ENCODE measurements around the gene TXNDC5.

DNA sequence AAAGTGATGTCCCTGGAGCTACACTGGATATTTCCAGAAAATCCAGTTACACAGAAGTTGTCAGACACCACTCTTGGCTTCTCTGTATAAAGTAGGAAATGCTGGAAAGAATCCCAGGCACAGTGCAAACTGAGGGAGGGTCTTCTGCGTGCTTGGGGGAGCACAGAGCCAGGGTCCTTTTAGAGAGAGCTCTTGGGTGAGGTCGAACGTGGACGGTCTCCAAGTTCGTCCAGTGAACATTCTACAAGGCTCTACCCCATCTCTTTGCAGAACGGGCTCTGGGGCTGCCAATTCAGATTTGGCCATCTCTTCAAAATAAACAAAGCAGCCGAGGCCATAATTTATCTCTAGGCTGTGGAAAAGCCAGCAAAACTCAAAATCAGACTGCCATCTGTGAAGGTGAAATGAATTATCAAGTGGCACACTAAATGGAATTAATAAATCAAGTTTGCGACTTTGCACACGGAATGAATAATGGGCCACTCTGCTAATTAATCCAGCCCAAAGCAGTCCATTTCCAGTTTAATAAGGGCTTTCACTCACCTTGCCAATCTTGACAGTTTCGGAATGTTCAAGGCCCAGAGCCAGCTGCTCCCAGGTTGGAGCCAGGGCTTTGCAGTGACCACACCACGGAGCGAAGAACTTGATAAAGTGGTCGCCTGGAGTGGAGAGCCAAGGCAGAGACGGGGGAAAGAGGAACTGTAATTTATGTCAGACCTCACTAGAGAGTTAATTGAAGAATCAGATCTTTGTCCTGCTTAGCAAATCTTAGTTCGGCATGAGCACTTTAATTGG, 19.3 kb downstream of the TXNDC5 start:
- TF ChIP-seq, protein P1, sequence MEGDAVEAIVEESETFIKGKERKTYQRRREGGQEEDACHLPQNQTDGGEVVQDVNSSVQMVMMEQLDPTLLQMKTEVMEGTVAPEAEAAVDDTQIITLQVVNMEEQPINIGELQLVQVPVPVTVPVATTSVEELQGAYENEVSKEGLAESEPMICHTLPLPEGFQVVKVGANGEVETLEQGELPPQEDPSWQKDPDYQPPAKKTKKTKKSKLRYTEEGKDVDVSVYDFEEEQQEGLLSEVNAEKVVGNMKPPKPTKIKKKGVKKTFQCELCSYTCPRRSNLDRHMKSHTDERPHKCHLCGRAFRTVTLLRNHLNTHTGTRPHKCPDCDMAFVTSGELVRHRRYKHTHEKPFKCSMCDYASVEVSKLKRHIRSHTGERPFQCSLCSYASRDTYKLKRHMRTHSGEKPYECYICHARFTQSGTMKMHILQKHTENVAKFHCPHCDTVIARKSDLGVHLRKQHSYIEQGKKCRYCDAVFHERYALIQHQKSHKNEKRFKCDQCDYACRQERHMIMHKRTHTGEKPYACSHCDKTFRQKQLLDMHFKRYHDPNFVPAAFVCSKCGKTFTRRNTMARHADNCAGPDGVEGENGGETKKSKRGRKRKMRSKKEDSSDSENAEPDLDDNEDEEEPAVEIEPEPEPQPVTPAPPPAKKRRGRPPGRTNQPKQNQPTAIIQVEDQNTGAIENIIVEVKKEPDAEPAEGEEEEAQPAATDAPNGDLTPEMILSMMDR (IDR thresholded peaks at IDR 0.05) = no peak
- no peak for TF ChIP-seq POLR2A (IDR thresholded peaks at IDR 0.05)
